NCI-H774 (cell line): ENCODE data around the gene PAPOLG.
"Not testable (repeated sequence)": the region's sequence is repeated elsewhere in the genome, so short reads cannot be mapped to it uniquely, and the experiment has no call there.

ENCODE experiments used
- DNase-seq: peaks from one replicate; lab custom pipeline; 2025; lab: John Stamatoyannopoulos, UW

Gene PAPOLG

GRCh38 chr2:60822987-60823386 lies 66.9 kb downstream of the PAPOLG start:
- DNase-seq, result no peak

GRCh38 chr2:60823694-60824305 lies 67.7 kb downstream of the PAPOLG start:
- no peak for DNase-seq

GRCh38 chr2:60825666-60826065 lies 69.6 kb downstream of the PAPOLG start:
- no peak for DNase-seq

- no peak for DNase-seq
These were observed 70.0 kb downstream of the PAPOLG start for GRCh38 chr2:60826111-60826510.

GRCh38 chr2:60826860-60827259 lies 70.8 kb downstream of the PAPOLG start:
- not testable (repeated sequence) for DNase-seq

GRCh38 chr2:60827369-60827768 lies 71.3 kb downstream of the PAPOLG start:
- DNase-seq, result no peak

- DNase-seq, result no peak
These were observed 74.9 kb downstream of the PAPOLG start for GRCh38 chr2:60830991-60831390.

GRCh38 chr2:60831921-60832320 lies 75.9 kb downstream of the PAPOLG start:
- no peak for DNase-seq

GRCh38 chr2:60832621-60833020 lies 76.6 kb downstream of the PAPOLG start:
- no peak for DNase-seq

- DNase-seq, result no peak
These were observed 78.2 kb downstream of the PAPOLG start for GRCh38 chr2:60834270-60834717.

- DNase-seq, result no peak
These were observed 80.4 kb downstream of the PAPOLG start for GRCh38 chr2:60836491-60836890.

- DNase-seq, result no peak
These were observed 81.1 kb downstream of the PAPOLG start for GRCh38 chr2:60837123-60837522.

- no peak for DNase-seq
These were observed 82.4 kb downstream of the PAPOLG start for GRCh38 chr2:60838481-60838880.

- no peak for DNase-seq
These were observed 83.2 kb downstream of the PAPOLG start for GRCh38 chr2:60839126-60839813.

GRCh38 chr2:60840880-60841279 lies 84.8 kb downstream of the PAPOLG start:
- DNase-seq, result no peak

GRCh38 chr2:60843006-60843405 lies 86.9 kb downstream of the PAPOLG start:
- no peak for DNase-seq

- no peak for DNase-seq
These were observed 88.0 kb downstream of the PAPOLG start for GRCh38 chr2:60844105-60844504.

- DNase-seq, result no peak
These were observed 91.8 kb downstream of the PAPOLG start for GRCh38 chr2:60847854-60848253.
